Keratinocyte (primary cell): Measurements from ENCODE around the gene RNF207. TPM values are rescaled to one million over a fixed set of nuclear protein-coding genes. Genes with fewer than 3 reads are reported as not detected.
A peak's percentile ranks its signal among the peaks of the same experiment; 100 is the strongest.

Experiments used
- DNase-seq: peaks from one replicate; pipeline ENCODE4 v3.0.0-alpha.2; 2011; ENCODE audit warnings: low read depth, missing footprints, low spot score
- FAIRE-seq: peaks from 2 replicates; lab custom pipeline; 2011; peaks lifted over from hg19 to GRCh38; lab: Jason Lieb, UNC
- H2AFZ ChIP-seq: 2 replicates; pipeline ENCODE4 v1.6.0; 2012; ENCODE audit warnings: low read length, control low read depth, inconsistent platforms; ENCODE audit not compliant: control insufficient read depth
- H3K27ac ChIP-seq: 2 replicates; pipeline ENCODE4 v1.5.1; 2011; ENCODE audit warnings: low read length; ENCODE audit not compliant: control insufficient read depth, insufficient read depth
- H3K27me3 ChIP-seq: 3 replicates; pipeline ENCODE4 v1.6.0; 2011; ENCODE audit warnings: low read length; ENCODE audit not compliant: control insufficient read depth, insufficient read depth; ENCODE audit errors: extremely low read depth
- H3K36me3 ChIP-seq, 2 experiments: 2 replicates in 1 of 2; 3 replicates in 1 of 2; pipeline ENCODE4 v1.5.1; 2011; ENCODE audit warnings: low read length in 2 of 2, mild to moderate bottlenecking in 1 of 2; ENCODE audit not compliant: control insufficient read depth in 2 of 2, insufficient read depth in 2 of 2; ENCODE audit errors: extremely low read depth in 1 of 2
- H3K4me1 ChIP-seq: 3 replicates; pipeline ENCODE4 v1.5.1; 2011; ENCODE audit warnings: low read length; ENCODE audit not compliant: control insufficient read depth, insufficient read depth; ENCODE audit errors: extremely low read depth
- H3K4me2 ChIP-seq: 3 replicates; pipeline ENCODE4 v1.6.0; 2011; ENCODE audit warnings: low read depth, low read length; ENCODE audit not compliant: control insufficient read depth, insufficient read depth; ENCODE audit errors: extremely low read depth
- H3K4me3 ChIP-seq, 3 experiments: fragments of 200-600 bp in 1 of 3; sonication (generic) in 1 of 3; 2 replicates in 2 of 3; 3 replicates in 1 of 3; pipeline ENCODE4 v1.5.1; 2011 to 2016; ENCODE audit warnings: low read length in 3 of 3, mild to moderate bottlenecking in 3 of 3, control low read depth in 2 of 3, inconsistent platforms in 1 of 3, low read depth in 1 of 3, mixed read lengths in 1 of 3, mixed run types in 1 of 3, moderate library complexity in 1 of 3; ENCODE audit not compliant: control insufficient read depth in 2 of 3, insufficient read depth in 2 of 3; ENCODE audit errors: extremely low read depth in 1 of 3
- H3K79me2 ChIP-seq: 2 replicates; pipeline ENCODE4 v1.6.0; 2012; ENCODE audit warnings: low read length; ENCODE audit not compliant: control insufficient read depth, insufficient read depth
- H3K9ac ChIP-seq: 3 replicates; pipeline ENCODE4 v1.6.0; 2011; ENCODE audit warnings: low read length; ENCODE audit not compliant: control insufficient read depth, insufficient read depth; ENCODE audit errors: extremely low read depth
- H3K9me1 ChIP-seq: 3 replicates; pipeline ENCODE4 v1.6.0; 2011; ENCODE audit warnings: low read length; ENCODE audit not compliant: control insufficient read depth, insufficient read depth; ENCODE audit errors: extremely low read depth
- H3K9me3 ChIP-seq: 2 replicates; pipeline ENCODE4 v1.5.1; 2012; ENCODE audit warnings: low read depth, low read length; ENCODE audit not compliant: control insufficient read depth
- H4K20me1 ChIP-seq: 3 replicates; pipeline ENCODE4 v1.6.0; 2011; ENCODE audit warnings: low read length; ENCODE audit not compliant: control insufficient read depth, insufficient read depth; ENCODE audit errors: extremely low read depth
- CTCF ChIP-seq, 3 experiments: IDR thresholded peaks in 1 of 3; conservative IDR thresholded peaks in 1 of 3; optimal IDR thresholded peaks in 1 of 3; 2 replicates in 2 of 3; 3 replicates in 1 of 3; pipeline versions ENCODE3 to v1.5.1; 2011; ENCODE audit warnings: low read length in 3 of 3, mild to moderate bottlenecking in 3 of 3, moderate library complexity in 2 of 3, control low read depth in 1 of 3, inconsistent platforms in 1 of 3; ENCODE audit not compliant: insufficient read depth in 2 of 3; ENCODE audit errors: extremely low read depth in 1 of 3
- EZH2 ChIP-seq: IDR thresholded peaks from one replicate; pipeline ENCODE4 v1.6.1; 2012; ENCODE audit warnings: inconsistent platforms, mild to moderate bottlenecking, low read length, moderate library complexity
- dilution Hi-C: fragments of 300-500 bp; cut with MboI; formaldehyde crosslinking; loops from one replicate; pipeline ENCODE4 v1.7.0; 2020; ENCODE audit warnings: low sequenced_read_pairs; ENCODE audit not compliant: extremely low pct_ligation_motif_present
- polyA plus RNA-seq, 5 experiments: library from polyadenylated mRNA; depleted of rRNA in 3 of 5; stranded (reverse) in 3 of 5; stranded (forward) in 1 of 5; unstranded in 1 of 5; fragments of >200 nt; gene quantifications; 1 replicate in 1 of 5; 2 replicates in 3 of 5; 3 replicates in 1 of 5; pipeline versions ENCODE4 v1.2.1 to v1.2.3, GENCODE V29; 2011 to 2012; ENCODE audit warnings: missing spikeins in 2 of 5, low read depth in 1 of 5, low replicate concordance in 1 of 5

RNF207 gene
- polyA plus RNA-seq, 1 donor (not counting 4 experiments of a cell fraction or from before 2014, with no cell fraction given) = 6.1 TPM

GRCh38 chr1:6243053-6243834 is 37.3 kb downstream of the RNF207 start:
- Histone ChIP-seq H3K9me1 (no peaks in the 10 kb centered on the region), H3K4me3 (no peak overlapping the region), H3K27me3 (peaks cover 55% of the 10 kb centered on the region), H2AFZ (no peak overlapping the region), H3K79me2 (no peaks in the 10 kb centered on the region), H3K4me1 (peaks cover 9% of the 10 kb centered on the region), H3K36me3 (no peaks in the 10 kb centered on the region), H3K9ac (no peak overlapping the region), H4K20me1 (peaks cover 6% of the 10 kb centered on the region), H3K4me2 (no peak overlapping the region), H3K9me3 (no peaks in the 10 kb centered on the region), H3K27ac (no peak overlapping the region)
- dilution Hi-C loops = no loop called here
- no peak for DNase-seq
- TF ChIP-seq EZH2 (peak; percentile 99), CTCF (optimal IDR thresholded peaks at IDR 0.05 in 1 of 3, IDR thresholded peaks at IDR 0.05 in 1 of 3, conservative IDR thresholded peaks at IDR 0.05 in 1 of 3; ENCODE audit: extremely low read depth in 1 of 3, insufficient read depth in 2 of 3, low read length in 3 of 3) (no peak)
- no peak for FAIRE-seq

- Histone ChIP-seq H3K4me2 (no peak within 1 kb of the TSS), H3K9ac (no peak within 1 kb of the TSS), H4K20me1 (peaks cover 9% of the 10 kb centered on the region), H3K36me3 (no peaks in the 10 kb centered on the region), H3K4me3 (no peak within 1 kb of the TSS), H3K9me3 (no peaks in the 10 kb centered on the region), H2AFZ (no peak within 1 kb of the TSS), H3K79me2 (no peaks in the 10 kb centered on the region), H3K27me3 (peaks cover 59% of the 10 kb centered on the region), H3K27ac (no peak within 1 kb of the TSS), H3K9me1 (no peaks in the 10 kb centered on the region), H3K4me1 (peaks cover 9% of the 10 kb centered on the region)
- TF ChIP-seq EZH2 (no peak), CTCF (optimal IDR thresholded peaks at IDR 0.05 in 1 of 3, IDR thresholded peaks at IDR 0.05 in 1 of 3, conservative IDR thresholded peaks at IDR 0.05 in 1 of 3; ENCODE audit: extremely low read depth in 1 of 3, insufficient read depth in 2 of 3, low read length in 3 of 3) (no peak)
- no peak for DNase-seq
- no peak for FAIRE-seq
- dilution Hi-C loops = no loop called here
Measured at GRCh38 chr1:6243993-6244392, 38.1 kb downstream of the RNF207 start, which contains the start of gene HES3. Gene HES3, plus strand, starts transcription at chr1:6244179. Its CDS starts 187 bp downstream, at chr1:6244366.
